Measurements from ENCODE around the gene MTRF1. TPM values are rescaled to one million over a fixed set of nuclear protein-coding genes. Genes with fewer than 3 reads are reported as not detected.

MTRF1 gene
- total RNA-seq, 1 experiment from 2014 or later: 9.6 TPM

GRCh38 chr13:41224113-41225110, 39.0 kb downstream of the MTRF1 start:
- peak; percentile 73 for DNase-seq (ENCODE audit: low read depth)

- DNase-seq (ENCODE audit: low read depth): peak; percentile 57
These were observed 41.0 kb downstream of the MTRF1 start for GRCh38 chr13:41222259-41222852.

GRCh38 chr13:41220401-41220800, 43.0 kb downstream of the MTRF1 start:
- DNase-seq (ENCODE audit: low read depth): peak; percentile 10

GRCh38 chr13:41216160-41216559, 47.2 kb downstream of the MTRF1 start:
- peak; percentile 31 for DNase-seq (ENCODE audit: low read depth)

DNA sequence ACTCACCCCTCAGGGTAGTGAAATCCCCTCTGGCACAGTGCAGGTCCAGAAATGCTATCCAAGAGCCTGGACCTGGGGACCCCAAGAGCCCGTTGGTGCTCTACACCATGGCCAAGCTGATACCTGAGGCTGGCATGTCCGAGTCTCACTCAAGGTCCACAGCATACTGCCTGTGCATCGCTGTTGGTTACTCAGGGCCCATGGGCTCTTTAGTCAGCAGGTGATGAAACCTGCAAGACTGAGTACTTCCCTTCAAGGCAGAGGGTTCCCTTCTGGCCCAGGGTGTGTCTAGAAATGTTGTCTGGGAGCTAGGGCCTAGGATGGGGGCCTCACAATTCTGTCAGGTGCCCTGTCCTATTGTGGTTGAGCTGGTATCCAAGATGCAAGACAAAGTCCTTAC, 49.5 kb downstream of the MTRF1 start:
- no peak for DNase-seq (ENCODE audit: low read depth)

DNA sequence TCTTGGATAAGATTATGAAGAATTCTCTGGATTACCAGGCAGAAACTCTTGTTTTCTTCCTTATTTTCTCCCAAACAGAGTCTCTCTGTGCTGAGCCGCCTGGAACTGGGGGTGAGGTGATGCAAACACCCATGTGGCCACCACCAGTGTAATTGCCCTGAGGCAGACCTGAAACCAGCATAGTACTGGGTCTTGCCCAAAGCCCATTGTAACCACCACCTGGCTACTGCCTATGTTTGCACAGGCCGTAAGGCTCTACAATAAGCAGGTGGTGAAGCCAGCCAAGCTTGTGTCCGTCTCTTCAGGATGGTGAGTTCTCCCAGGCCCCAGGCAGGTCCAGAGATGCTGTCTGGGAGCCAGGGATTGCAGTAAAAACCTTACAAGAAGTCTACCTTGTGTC, 50.1 kb downstream of the MTRF1 start:
- peak; percentile 5 for DNase-seq (ENCODE audit: low read depth)

GRCh38 chr13:41212881-41213280, 50.5 kb downstream of the MTRF1 start:
- no peak for DNase-seq (ENCODE audit: low read depth)

- DNase-seq (ENCODE audit: low read depth): no peak
These were observed 52.3 kb downstream of the MTRF1 start for GRCh38 chr13:41211062-41211461.

- DNase-seq (ENCODE audit: low read depth): no peak
These were observed 56.9 kb downstream of the MTRF1 start for GRCh38 chr13:41206467-41206866.

- no peak for DNase-seq (ENCODE audit: low read depth)
These were observed 59.6 kb downstream of the MTRF1 start for GRCh38 chr13:41203810-41204209.

- no peak for DNase-seq (ENCODE audit: low read depth)
These were observed 63.2 kb downstream of the MTRF1 start for GRCh38 chr13:41200126-41200525.

DNA sequence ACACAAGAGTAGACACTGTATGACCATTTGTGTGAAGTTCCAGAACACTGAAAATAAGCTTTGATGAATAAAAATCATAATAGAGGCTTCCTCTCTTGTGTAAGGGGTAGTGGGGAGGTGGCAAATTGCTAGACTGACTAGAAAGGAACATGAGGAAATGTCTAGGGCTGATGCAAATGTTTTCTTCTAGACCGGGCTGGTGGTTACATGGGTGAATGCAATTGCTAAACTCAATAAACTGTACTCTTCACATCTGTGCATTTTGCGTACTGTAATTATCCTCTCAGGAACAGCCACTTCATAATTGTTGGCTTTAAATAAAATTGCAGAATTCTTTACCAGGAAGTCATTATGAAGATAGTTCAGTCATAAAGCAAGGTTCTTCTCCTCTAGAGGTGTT, 63.9 kb downstream of the MTRF1 start:
- DNase-seq (ENCODE audit: low read depth): no peak

GRCh38 chr13:41199079-41199478, 64.3 kb downstream of the MTRF1 start:
- DNase-seq (ENCODE audit: low read depth): no peak

- DNase-seq (ENCODE audit: low read depth): peak; percentile 32
These were observed 66.8 kb downstream of the MTRF1 start for GRCh38 chr13:41196620-41197019.

DNA sequence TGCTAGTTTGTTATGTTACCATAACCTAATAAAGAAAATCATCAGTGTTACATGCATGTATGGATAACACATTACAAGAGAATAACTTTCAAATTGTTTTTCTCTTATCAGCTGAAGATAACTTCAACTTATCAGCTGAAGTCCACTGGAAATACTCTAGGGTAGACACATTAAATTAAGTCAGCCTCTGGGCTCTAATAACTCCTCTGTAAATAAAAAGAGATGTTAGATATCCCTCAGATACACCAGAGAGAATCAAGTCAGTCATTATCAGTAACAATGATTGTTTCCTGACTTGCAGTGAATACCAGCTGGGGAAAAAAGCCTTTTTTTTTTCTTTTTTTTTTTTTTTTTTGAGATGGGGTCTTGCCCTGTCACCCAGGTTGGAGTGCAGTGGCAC, 67.4 kb downstream of the MTRF1 start:
- no peak for DNase-seq (ENCODE audit: low read depth)

- peak; percentile 96 for DNase-seq (ENCODE audit: low read depth)
These were observed 69.2 kb downstream of the MTRF1 start, which contains the start of gene KBTBD7 for GRCh38 chr13:41193919-41194824. TSS of gene KBTBD7 (minus strand) at chr13:41194569. CDS start at chr13:41194257, 312 bp downstream.

DNA sequence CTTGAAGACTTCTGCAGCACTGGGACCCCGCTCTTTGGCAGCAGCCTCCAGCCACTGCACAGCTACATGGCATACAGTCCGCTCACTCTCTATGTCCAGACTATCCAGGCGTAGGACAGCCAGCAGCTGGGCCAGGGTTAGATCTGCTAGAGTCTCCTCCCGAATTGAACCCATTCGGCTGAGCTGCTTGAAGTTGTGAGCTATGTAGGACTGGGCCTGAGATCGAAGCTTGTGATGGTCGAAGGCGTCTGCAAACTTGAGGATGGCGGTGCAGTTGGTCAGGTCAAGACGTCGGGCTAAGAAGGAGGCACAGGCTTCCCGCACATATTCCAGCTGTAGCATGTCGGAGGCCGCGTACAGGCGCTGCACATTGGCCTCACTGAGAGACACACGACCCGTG, 69.9 kb downstream of the MTRF1 start:
- DNase-seq (ENCODE audit: low read depth): no peak

DNA sequence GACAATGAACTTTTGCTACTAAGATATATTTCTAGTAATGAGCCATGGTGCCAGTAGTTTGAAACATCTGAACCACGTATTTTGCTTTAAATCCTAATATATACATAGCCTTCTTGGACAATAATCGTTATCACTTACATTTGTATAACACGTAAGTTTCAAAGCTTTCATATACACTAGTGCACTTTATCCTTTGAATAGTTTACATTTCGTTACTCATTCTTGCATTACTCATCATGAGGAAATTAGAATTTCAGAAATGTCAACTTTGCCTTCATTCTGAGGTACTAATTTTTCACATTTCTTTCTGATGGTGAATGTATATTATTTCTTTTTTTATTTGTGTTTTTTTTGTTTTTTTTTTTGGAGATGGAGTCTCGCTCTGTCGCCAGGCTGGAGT, 74.8 kb downstream of the MTRF1 start:
- peak; percentile 5 for DNase-seq (ENCODE audit: low read depth)

- no peak for DNase-seq (ENCODE audit: low read depth)
These were observed 76.9 kb downstream of the MTRF1 start for GRCh38 chr13:41186481-41186880.

DNA sequence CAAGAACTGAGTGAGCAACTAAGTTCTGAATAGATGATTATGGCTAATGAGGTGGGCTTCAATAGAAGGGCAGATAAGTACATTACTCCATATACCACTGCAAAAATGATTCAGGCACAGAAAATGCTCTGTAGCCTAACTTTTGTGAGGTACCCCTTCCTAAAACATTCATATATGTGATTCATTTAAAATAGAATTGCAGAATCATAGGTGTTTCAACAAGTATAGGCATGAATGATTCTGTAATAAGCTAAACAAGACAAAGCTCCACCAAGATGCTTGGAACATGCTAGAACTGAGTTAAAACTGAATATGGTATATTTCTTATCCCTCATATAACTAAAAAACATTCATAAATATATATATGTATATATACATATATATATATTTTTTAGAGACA, 81.1 kb downstream of the MTRF1 start:
- no peak for DNase-seq (ENCODE audit: low read depth)

- DNase-seq (ENCODE audit: low read depth): peak; percentile 7
These were observed 83.7 kb downstream of the MTRF1 start for GRCh38 chr13:41179593-41180250.

Data from M059J (cell line).